Transverse colon (tissue), 4 donors: ENCODE results near the gene LDHD.

Experiments used
- EP300 ChIP-seq: sonication (generic); formaldehyde crosslinking; IDR thresholded peaks from one replicate; pipeline ENCODE4 v1.6.1; 2017; ENCODE audit warnings: antibody characterized with exemption, low read depth
- POLR2A ChIP-seq: fragments of 450-650 bp; IDR thresholded peaks from one replicate; pipeline ENCODE4 v1.6.1; 2016; ENCODE audit warnings: antibody characterized with exemption, mild to moderate bottlenecking, moderate library complexity
- POLR2AphosphoS5 ChIP-seq, 3 donors: sonication (generic); formaldehyde crosslinking; IDR thresholded peaks; one replicate each; pipeline ENCODE4 v1.6.1; 2016; ENCODE audit warnings: antibody characterized with exemption in 3 of 3
- TF ChIP-seq, protein P1 (sequence below), 5 experiments: fragments of 200-600 bp in 3 of 5; fragments of 450-650 bp in 2 of 5; sonication (generic) in 3 of 5; IDR thresholded peaks; 1 replicate in 2 of 5; 2 replicates in 3 of 5; pipeline ENCODE4 v1.5.1; 2016 to 2017; ENCODE audit warnings: antibody characterized with exemption in 5 of 5, inconsistent platforms in 3 of 5, mild to moderate bottlenecking in 2 of 5, moderate library complexity in 1 of 5

DNA sequence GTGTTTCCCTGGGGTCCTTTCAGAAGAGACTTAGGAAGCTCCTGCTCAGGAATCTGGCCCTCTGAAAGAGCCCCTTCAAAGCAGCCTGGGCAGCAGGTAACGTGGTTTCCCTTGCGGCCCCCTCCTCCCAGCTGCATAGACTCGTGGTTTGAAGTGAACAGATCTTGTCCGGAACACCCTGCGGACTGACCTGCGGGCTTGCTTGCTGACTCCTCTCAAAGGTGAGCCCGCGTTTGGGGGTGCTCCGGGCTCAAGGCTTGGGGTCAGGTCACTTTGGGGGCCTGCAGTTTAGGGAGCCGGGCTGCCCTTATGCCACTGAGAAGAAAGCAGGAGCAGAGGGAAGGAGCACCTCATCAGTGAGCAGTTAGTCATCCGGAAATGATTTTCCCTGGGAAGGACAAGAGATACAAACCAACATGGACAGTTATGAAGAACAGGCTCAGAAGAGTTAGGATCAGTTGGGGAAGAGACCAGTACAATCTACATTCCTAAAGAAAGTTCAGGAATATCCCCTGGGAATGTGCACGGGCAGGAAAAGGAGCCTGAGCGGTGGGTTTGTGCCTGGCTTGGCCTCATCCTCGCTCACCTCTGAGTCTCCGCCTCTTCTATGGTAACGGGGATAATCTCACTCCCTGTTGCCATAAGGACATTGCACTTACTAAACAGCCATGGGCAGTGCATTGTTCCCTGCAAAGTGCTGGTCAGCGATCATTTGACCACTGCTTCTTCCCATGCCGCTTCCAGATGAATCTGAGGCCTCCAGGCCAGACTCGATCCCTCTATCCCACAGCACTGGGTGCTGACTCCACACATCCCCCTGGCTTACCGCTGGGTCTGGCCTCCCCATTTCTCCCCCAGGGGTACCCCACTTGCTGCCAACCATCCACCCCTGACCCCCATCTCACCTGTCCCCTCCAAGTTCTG lies 10.0 kb downstream of the LDHD start:
- TF ChIP-seq, protein P1, sequence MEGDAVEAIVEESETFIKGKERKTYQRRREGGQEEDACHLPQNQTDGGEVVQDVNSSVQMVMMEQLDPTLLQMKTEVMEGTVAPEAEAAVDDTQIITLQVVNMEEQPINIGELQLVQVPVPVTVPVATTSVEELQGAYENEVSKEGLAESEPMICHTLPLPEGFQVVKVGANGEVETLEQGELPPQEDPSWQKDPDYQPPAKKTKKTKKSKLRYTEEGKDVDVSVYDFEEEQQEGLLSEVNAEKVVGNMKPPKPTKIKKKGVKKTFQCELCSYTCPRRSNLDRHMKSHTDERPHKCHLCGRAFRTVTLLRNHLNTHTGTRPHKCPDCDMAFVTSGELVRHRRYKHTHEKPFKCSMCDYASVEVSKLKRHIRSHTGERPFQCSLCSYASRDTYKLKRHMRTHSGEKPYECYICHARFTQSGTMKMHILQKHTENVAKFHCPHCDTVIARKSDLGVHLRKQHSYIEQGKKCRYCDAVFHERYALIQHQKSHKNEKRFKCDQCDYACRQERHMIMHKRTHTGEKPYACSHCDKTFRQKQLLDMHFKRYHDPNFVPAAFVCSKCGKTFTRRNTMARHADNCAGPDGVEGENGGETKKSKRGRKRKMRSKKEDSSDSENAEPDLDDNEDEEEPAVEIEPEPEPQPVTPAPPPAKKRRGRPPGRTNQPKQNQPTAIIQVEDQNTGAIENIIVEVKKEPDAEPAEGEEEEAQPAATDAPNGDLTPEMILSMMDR (IDR thresholded peaks at IDR 0.05), result no peak
- TF ChIP-seq POLR2A, result no peak
- no peak for TF ChIP-seq POLR2AphosphoS5 (IDR thresholded peaks at IDR 0.05)
- no peak for TF ChIP-seq EP300
